ENCODE measurements around the gene HOMER1. TPM values are rescaled to one million over a fixed set of nuclear protein-coding genes. Genes with fewer than 3 reads are reported as not detected.

HOMER1 gene
- total RNA-seq, 1 donor from 2014 or later: 33.9 TPM

- H3K4me1 ChIP-seq (ENCODE audit: control insufficient read depth in 3 of 3, insufficient read depth in 3 of 3, low read length in 3 of 3): no peaks in the 10 kb centered on the region
- no peaks in the 10 kb centered on the region for H3K36me3 ChIP-seq (ENCODE audit: control insufficient read depth in 3 of 3, insufficient read depth in 3 of 3, low read length in 3 of 3)
- H3K27ac ChIP-seq (ENCODE audit: low read depth, low read length): no peak overlapping the region
- H3K9me3 ChIP-seq (ENCODE audit: control insufficient read depth in 3 of 3, low read length in 3 of 3): no peaks in the 10 kb centered on the region
- no peak overlapping the region for H3K9ac ChIP-seq (ENCODE audit: low read depth in 1 of 3, low read length in 3 of 3)
- H3K4me3 ChIP-seq (ENCODE audit: low read length in 3 of 3): no peak overlapping the region
- H3K27me3 ChIP-seq (ENCODE audit: control insufficient read depth in 3 of 3, insufficient read depth in 3 of 3, low read length in 3 of 3): no peaks in the 10 kb centered on the region
Observed at GRCh38 chr5:79349881-79350280, 164.1 kb downstream of the HOMER1 start.

GRCh38 chr5:79349047-79349446 lies 164.9 kb downstream of the HOMER1 start:
- no peaks in the 10 kb centered on the region for H3K27me3 ChIP-seq (ENCODE audit: control insufficient read depth in 3 of 3, insufficient read depth in 3 of 3, low read length in 3 of 3)
- no peaks in the 10 kb centered on the region for H3K36me3 ChIP-seq (ENCODE audit: control insufficient read depth in 3 of 3, insufficient read depth in 3 of 3, low read length in 3 of 3)
- H3K4me3 ChIP-seq (ENCODE audit: low read length in 3 of 3): no peak overlapping the region
- no peak overlapping the region for H3K9ac ChIP-seq (ENCODE audit: low read depth in 1 of 3, low read length in 3 of 3)
- H3K9me3 ChIP-seq (ENCODE audit: control insufficient read depth in 3 of 3, low read length in 3 of 3): no peaks in the 10 kb centered on the region
- H3K4me1 ChIP-seq (ENCODE audit: control insufficient read depth in 3 of 3, insufficient read depth in 3 of 3, low read length in 3 of 3): no peaks in the 10 kb centered on the region
- no peak overlapping the region for H3K27ac ChIP-seq (ENCODE audit: low read depth, low read length)

GRCh38 chr5:79346420-79346824 lies 167.5 kb downstream of the HOMER1 start:
- H3K4me3 ChIP-seq (ENCODE audit: low read length in 3 of 3): no peak overlapping the region
- no peak overlapping the region for H3K9ac ChIP-seq (ENCODE audit: low read depth in 1 of 3, low read length in 3 of 3)
- H3K9me3 ChIP-seq (ENCODE audit: control insufficient read depth in 3 of 3, low read length in 3 of 3): no peaks in the 10 kb centered on the region
- H3K27ac ChIP-seq (ENCODE audit: low read depth, low read length): no peak overlapping the region
- H3K4me1 ChIP-seq (ENCODE audit: control insufficient read depth in 3 of 3, insufficient read depth in 3 of 3, low read length in 3 of 3): no peaks in the 10 kb centered on the region
- no peaks in the 10 kb centered on the region for H3K27me3 ChIP-seq (ENCODE audit: control insufficient read depth in 3 of 3, insufficient read depth in 3 of 3, low read length in 3 of 3)
- H3K36me3 ChIP-seq (ENCODE audit: control insufficient read depth in 3 of 3, insufficient read depth in 3 of 3, low read length in 3 of 3): no peaks in the 10 kb centered on the region

GRCh38 chr5:79333852-79334557 lies 179.9 kb downstream of the HOMER1 start:
- Histone ChIP-seq H3K27me3 (ENCODE audit: control insufficient read depth in 3 of 3, insufficient read depth in 3 of 3, low read length in 3 of 3) (no peaks in the 10 kb centered on the region), H3K4me1 (ENCODE audit: control insufficient read depth in 3 of 3, insufficient read depth in 3 of 3, low read length in 3 of 3) (no peaks in the 10 kb centered on the region), H3K9ac (ENCODE audit: low read depth in 1 of 3, low read length in 3 of 3) (no peak overlapping the region), H3K4me3 (ENCODE audit: low read length in 3 of 3) (no peak overlapping the region), H3K27ac (ENCODE audit: low read depth, low read length) (no peak overlapping the region), H3K36me3 (ENCODE audit: control insufficient read depth in 3 of 3, insufficient read depth in 3 of 3, low read length in 3 of 3) (no peaks in the 10 kb centered on the region), H3K9me3 (ENCODE audit: control insufficient read depth in 3 of 3, low read length in 3 of 3) (no peaks in the 10 kb centered on the region)

- Histone ChIP-seq H3K27me3 (ENCODE audit: control insufficient read depth in 3 of 3, insufficient read depth in 3 of 3, low read length in 3 of 3) (no peaks in the 10 kb centered on the region), H3K4me3 (ENCODE audit: low read length in 3 of 3) (no peak overlapping the region), H3K9ac (ENCODE audit: low read depth in 1 of 3, low read length in 3 of 3) (no peak overlapping the region), H3K9me3 (ENCODE audit: control insufficient read depth in 3 of 3, low read length in 3 of 3) (no peaks in the 10 kb centered on the region), H3K27ac (ENCODE audit: low read depth, low read length) (no peak overlapping the region), H3K4me1 (ENCODE audit: control insufficient read depth in 3 of 3, insufficient read depth in 3 of 3, low read length in 3 of 3) (no peaks in the 10 kb centered on the region), H3K36me3 (ENCODE audit: control insufficient read depth in 3 of 3, insufficient read depth in 3 of 3, low read length in 3 of 3) (no peaks in the 10 kb centered on the region)
Observed at GRCh38 chr5:79330071-79330470, 183.9 kb downstream of the HOMER1 start.

- H3K9ac ChIP-seq (ENCODE audit: low read depth in 1 of 3, low read length in 3 of 3): no peak overlapping the region
- no peak overlapping the region for H3K27ac ChIP-seq (ENCODE audit: low read depth, low read length)
- no peaks in the 10 kb centered on the region for H3K4me1 ChIP-seq (ENCODE audit: control insufficient read depth in 3 of 3, insufficient read depth in 3 of 3, low read length in 3 of 3)
- no peaks in the 10 kb centered on the region for H3K9me3 ChIP-seq (ENCODE audit: control insufficient read depth in 3 of 3, low read length in 3 of 3)
- no peak overlapping the region for H3K4me3 ChIP-seq (ENCODE audit: low read length in 3 of 3)
- no peaks in the 10 kb centered on the region for H3K36me3 ChIP-seq (ENCODE audit: control insufficient read depth in 3 of 3, insufficient read depth in 3 of 3, low read length in 3 of 3)
- H3K27me3 ChIP-seq (ENCODE audit: control insufficient read depth in 3 of 3, insufficient read depth in 3 of 3, low read length in 3 of 3): no peaks in the 10 kb centered on the region
Observed at GRCh38 chr5:79329453-79329852, 184.5 kb downstream of the HOMER1 start.

Small RNA genes lying within 50 kb of the gene (small RNA-seq; reads per million reads assigned to genes)
- not detected for gene RF00019

Other genes with a start within 250 kb of the HOMER1 start
- 62.6 TPM for gene TENT2, start 98.3 kb upstream of the HOMER1 start, total RNA-seq
- gene CMYA5, start 175.7 kb upstream of the HOMER1 start, total RNA-seq: 93.9 TPM

Data from skeletal muscle tissue (tissue), 5 donors.